Stimulated activated memory B cell treated with anti-CD40 and anti-IgM and Interleukin-4, amounts not matched to agents 10 μg/mL and 1 μg/mL and 100 μg/mL, for 72 hours (primary cell): Measurements from ENCODE around the gene GARIN1A.
"Not testable (repeated sequence)": the region's sequence is repeated elsewhere in the genome, so short reads cannot be mapped to it uniquely, and the experiment has no call there.

Source experiments
- ATAC-seq: fragments of 150-1000 bp; cut with Tn5 transposase; 2 replicates; pipeline ENCODE4 v1.10.0; 2021
- H3K27ac Mint-ChIP-seq: one replicate; pipeline ENCODE4 v1.8.0; 2022; ENCODE audit warnings: mild to moderate bottlenecking, mixed read lengths
- H3K27me3 Mint-ChIP-seq: one replicate; pipeline ENCODE4 v1.8.0; 2022; ENCODE audit warnings: mixed read lengths
- H3K36me3 Mint-ChIP-seq: one replicate; pipeline ENCODE4 v1.8.0; 2022; ENCODE audit warnings: mixed read lengths
- H3K4me1 Mint-ChIP-seq: one replicate; pipeline ENCODE4 v1.8.0; 2022; ENCODE audit warnings: mixed read lengths
- H3K4me3 Mint-ChIP-seq: one replicate; pipeline ENCODE4 v1.8.0; 2022; ENCODE audit warnings: mild to moderate bottlenecking, moderate library complexity, mixed read lengths
- H3K9me3 Mint-ChIP-seq: one replicate; pipeline ENCODE4 v1.8.0; 2022; ENCODE audit warnings: mixed read lengths

The GARIN1A gene

GRCh38 chr7:128666200-128666599, 5.9 kb upstream of the GARIN1A start:
- Mint-ChIP-seq H3K4me1 (no peaks in the 10 kb centered on the region), H3K4me3 (no peak overlapping the region), H3K9me3 (peaks cover 10% of the 10 kb centered on the region), H3K27me3 (no peaks in the 10 kb centered on the region), H3K36me3 (peaks cover 15% of the 10 kb centered on the region), H3K27ac (no peak overlapping the region)
- ATAC-seq = no peak

GRCh38 chr7:128672927-128673517, 930 bp downstream of the GARIN1A start:
- peak; percentile 54 for ATAC-seq
- Mint-ChIP-seq H3K4me1 (peaks cover 10% of the 10 kb centered on the region), H3K36me3 (no peaks in the 10 kb centered on the region), H3K9me3 (no peaks in the 10 kb centered on the region), H3K27me3 (peaks cover 38% of the 10 kb centered on the region), H3K4me3 (no peak overlapping the region), H3K27ac (no peak overlapping the region)

DNA sequence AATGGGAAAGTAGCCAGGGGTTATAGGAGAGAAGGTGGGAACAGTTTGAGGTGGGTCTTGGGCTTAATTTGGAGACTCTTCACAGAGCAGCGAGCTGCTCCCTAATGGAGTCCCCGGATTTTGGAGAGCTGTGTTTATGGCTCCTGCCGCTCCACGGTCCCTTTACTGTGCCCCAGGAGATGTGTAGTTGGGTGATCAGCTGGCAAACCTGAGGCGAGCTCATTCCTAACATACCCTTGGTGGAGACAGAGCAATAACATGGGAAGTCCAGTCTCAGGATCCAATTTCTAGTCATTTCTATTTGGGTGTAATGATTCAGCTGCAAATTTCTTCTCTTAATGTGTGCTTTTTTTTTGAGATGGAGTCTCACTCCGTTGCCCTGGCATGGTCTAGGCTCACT, 1.5 kb downstream of the GARIN1A start:
- H3K36me3 Mint-ChIP-seq = no peaks in the 10 kb centered on the region
- peaks cover 10% of the 10 kb centered on the region for H3K4me1 Mint-ChIP-seq

DNA sequence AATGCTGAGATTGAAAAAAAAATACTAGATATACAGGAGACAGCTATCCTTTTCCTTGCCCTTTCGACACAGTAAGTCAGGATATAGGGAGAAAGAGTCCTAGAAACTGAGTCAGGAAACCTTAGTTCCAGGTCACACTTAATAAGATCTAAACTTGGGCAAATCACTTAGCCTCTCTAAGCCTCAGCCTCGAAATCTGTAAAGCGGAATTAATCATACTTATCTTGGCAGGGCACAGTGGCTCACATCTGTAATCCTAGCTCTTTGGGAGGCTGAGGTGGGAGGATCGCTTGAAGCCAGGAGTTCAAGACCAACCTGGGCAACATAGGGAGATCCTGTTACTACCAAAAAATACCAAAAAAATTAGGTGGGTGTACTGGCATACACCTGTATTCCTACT, 4.6 kb downstream of the GARIN1A start:
- Mint-ChIP-seq H3K9me3 (no peaks in the 10 kb centered on the region), H3K4me1 (peaks cover 15% of the 10 kb centered on the region), H3K27me3 (peaks cover 38% of the 10 kb centered on the region), H3K36me3 (no peaks in the 10 kb centered on the region), H3K27ac (no peak overlapping the region), H3K4me3 (no peak overlapping the region)
- no peak for ATAC-seq

More for the DNA sequence above, 1.5 kb downstream of the GARIN1A start:
- H3K27ac Mint-ChIP-seq = no peak overlapping the region
- no peaks in the 10 kb centered on the region for H3K9me3 Mint-ChIP-seq
- ATAC-seq = no peak
- H3K4me3 Mint-ChIP-seq = no peak overlapping the region
- H3K27me3 Mint-ChIP-seq = peaks cover 38% of the 10 kb centered on the region

DNA sequence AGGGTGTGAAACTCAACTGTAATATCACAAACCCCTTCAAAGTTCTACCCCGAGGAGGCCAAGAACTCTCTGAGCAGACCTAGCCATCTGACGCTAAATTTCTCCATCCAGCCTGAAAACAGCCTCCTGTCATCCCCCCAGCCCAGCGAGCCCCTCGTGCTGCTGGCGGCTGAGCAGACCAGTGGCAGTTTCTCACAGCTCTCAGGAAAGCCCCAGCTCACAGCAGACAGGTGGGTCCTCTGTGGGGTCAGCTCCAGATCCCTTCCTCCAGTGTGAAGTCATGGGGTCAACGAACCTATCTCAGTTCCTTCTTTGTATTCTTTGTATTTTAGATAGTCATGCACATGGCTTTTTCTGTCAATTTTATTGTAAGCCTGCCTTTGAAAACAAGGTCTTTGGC, 7.8 kb downstream of the GARIN1A start:
- Mint-ChIP-seq H3K36me3 (no peaks in the 10 kb centered on the region), H3K27ac (no peak overlapping the region), H3K4me1 (peaks cover 5% of the 10 kb centered on the region), H3K27me3 (peaks cover 18% of the 10 kb centered on the region), H3K9me3 (no peaks in the 10 kb centered on the region), H3K4me3 (no peak overlapping the region)
- no peak for ATAC-seq

GRCh38 chr7:128681794-128682537, 9.9 kb downstream of the GARIN1A start:
- H3K4me3 Mint-ChIP-seq = no peak overlapping the region
- no peaks in the 10 kb centered on the region for H3K9me3 Mint-ChIP-seq
- no peaks in the 10 kb centered on the region for H3K36me3 Mint-ChIP-seq
- H3K4me1 Mint-ChIP-seq = peaks cover 5% of the 10 kb centered on the region
- H3K27me3 Mint-ChIP-seq = no peaks in the 10 kb centered on the region
- no peak overlapping the region for H3K27ac Mint-ChIP-seq
- no peak for ATAC-seq

DNA sequence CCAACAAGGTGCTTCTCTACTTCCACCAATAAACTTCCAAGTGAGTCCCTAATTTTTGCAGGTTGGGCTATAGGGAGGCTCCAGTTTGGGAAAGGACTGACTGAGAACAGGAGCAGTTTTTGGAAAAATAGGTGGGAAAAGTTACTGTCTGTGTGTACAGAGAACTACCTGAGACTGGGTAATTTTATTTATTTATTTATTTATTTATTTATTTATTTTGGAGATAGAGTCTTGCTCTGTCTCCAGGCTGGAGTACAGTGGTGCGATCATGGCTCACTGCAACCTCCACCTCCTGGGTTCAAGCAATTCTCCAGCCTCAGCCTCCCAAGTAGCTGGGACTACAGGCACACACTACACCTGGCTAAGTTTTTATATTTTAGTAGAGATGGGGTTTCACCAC, 11.2 kb downstream of the GARIN1A start:
- not testable (repeated sequence) for ATAC-seq, H3K4me3 Mint-ChIP-seq, H3K27ac Mint-ChIP-seq, H3K36me3 Mint-ChIP-seq, H3K4me1 Mint-ChIP-seq, H3K9me3 Mint-ChIP-seq, H3K27me3 Mint-ChIP-seq

- H3K4me1 Mint-ChIP-seq, H3K27ac Mint-ChIP-seq, H3K4me3 Mint-ChIP-seq, ATAC-seq, H3K27me3 Mint-ChIP-seq, H3K36me3 Mint-ChIP-seq, H3K9me3 Mint-ChIP-seq: not testable (repeated sequence)
These were observed 11.6 kb downstream of the GARIN1A start for GRCh38 chr7:128683738-128684137.

- Mint-ChIP-seq H3K27ac (no peak overlapping the region), H3K9me3 (no peaks in the 10 kb centered on the region), H3K36me3 (no peaks in the 10 kb centered on the region), H3K4me1 (no peaks in the 10 kb centered on the region), H3K4me3 (no peak overlapping the region), H3K27me3 (no peaks in the 10 kb centered on the region)
- ATAC-seq = no peak
These were observed 15.0 kb downstream of the GARIN1A start for GRCh38 chr7:128687131-128687530.

- Mint-ChIP-seq H3K4me1 (no peaks in the 10 kb centered on the region), H3K9me3 (no peaks in the 10 kb centered on the region), H3K4me3 (no peak overlapping the region), H3K27me3 (no peaks in the 10 kb centered on the region), H3K27ac (no peak overlapping the region), H3K36me3 (no peaks in the 10 kb centered on the region)
- ATAC-seq = no peak
These were observed 16.4 kb downstream of the GARIN1A start for GRCh38 chr7:128688492-128688891.

DNA sequence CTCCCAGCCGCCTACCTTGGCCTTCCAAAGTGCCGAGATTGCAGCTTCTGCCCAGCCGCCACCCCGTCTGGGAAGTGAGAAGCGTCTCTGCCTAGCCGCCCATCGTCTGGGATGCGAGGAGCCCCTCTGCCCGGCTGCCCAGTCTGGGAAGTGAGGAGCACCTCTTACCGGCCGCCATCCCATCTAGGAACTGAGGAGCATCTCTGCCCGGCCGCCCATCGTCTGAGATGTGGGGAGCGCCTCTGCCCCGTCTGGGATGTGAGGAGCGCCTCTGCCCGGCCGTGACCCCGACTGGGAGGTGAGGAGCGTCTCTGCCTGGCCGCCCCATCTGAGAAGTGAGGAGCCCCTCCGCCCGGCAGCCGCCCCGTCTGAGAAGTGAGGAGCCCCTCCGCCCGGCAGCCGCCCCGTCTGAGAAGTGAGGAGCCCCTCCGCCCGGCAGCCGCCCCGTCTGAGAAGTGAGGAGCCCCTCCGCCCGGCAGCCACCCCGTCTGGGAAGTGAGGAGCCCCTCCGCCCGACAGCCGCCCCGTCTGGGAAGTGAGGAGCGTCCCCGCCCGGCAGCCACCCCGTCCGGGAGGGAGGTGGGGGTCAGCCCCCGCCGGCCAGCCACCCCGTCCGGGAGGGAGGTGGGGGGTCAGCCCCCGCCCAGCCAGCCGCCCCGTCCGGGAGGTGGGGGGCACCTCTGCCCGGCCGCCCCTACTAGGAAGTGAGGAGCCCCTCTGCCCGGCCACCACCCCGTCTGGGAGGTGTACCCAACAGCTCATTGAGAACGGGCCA, 17.3 kb downstream of the GARIN1A start:
- not testable (repeated sequence) for H3K4me1 Mint-ChIP-seq, H3K27me3 Mint-ChIP-seq, H3K27ac Mint-ChIP-seq, H3K36me3 Mint-ChIP-seq, H3K9me3 Mint-ChIP-seq, H3K4me3 Mint-ChIP-seq, ATAC-seq

- Mint-ChIP-seq H3K27me3 (peaks cover 4% of the 10 kb centered on the region), H3K27ac (no peak overlapping the region), H3K36me3 (no peaks in the 10 kb centered on the region), H3K9me3 (no peaks in the 10 kb centered on the region), H3K4me3 (no peak overlapping the region), H3K4me1 (no peaks in the 10 kb centered on the region)
- no peak for ATAC-seq
These were observed 19.1 kb downstream of the GARIN1A start for GRCh38 chr7:128691227-128691626.

- Mint-ChIP-seq H3K4me3 (no peak overlapping the region), H3K27ac (no peak overlapping the region), H3K9me3 (no peaks in the 10 kb centered on the region), H3K27me3 (peaks cover 20% of the 10 kb centered on the region), H3K4me1 (peaks cover 7% of the 10 kb centered on the region), H3K36me3 (no peaks in the 10 kb centered on the region)
- ATAC-seq = no peak
These were observed 20.7 kb downstream of the GARIN1A start for GRCh38 chr7:128692623-128693270.

DNA sequence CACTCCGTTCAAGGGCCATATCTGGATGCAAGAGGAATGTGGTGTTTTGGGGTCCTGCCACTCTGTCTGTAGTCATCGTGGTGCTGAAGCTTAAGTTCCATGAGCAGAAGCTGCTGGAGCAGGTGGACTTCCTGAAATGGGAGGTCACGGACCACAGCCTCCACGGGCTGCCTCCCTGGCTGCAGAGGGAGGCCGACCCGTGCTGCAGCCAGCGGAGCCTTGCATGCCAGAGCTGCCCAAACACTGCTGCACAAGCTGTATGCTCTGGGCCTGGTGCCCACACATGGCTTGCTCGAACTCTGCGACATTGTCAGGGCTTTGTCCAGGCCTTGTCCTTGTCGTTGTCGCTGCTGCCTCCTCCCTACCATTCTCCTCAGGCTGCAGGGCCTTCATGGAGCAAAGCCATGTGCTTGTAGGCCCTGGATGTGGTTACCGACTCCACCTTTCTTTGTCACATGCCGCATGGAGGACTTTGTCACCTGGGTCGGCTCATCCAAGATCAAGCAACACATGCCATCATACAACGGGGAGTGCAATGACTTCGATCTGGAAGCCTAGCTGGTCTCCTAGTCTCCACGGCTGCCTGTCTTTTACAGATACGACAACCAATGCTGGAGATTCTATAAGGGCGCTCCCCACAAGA, 21.4 kb downstream of the GARIN1A start:
- Mint-ChIP-seq H3K36me3 (no peaks in the 10 kb centered on the region), H3K4me1 (peaks cover 15% of the 10 kb centered on the region), H3K4me3 (no peak overlapping the region), H3K27me3 (peaks cover 27% of the 10 kb centered on the region), H3K9me3 (no peaks in the 10 kb centered on the region), H3K27ac (no peak overlapping the region)
- ATAC-seq = no peak

DNA sequence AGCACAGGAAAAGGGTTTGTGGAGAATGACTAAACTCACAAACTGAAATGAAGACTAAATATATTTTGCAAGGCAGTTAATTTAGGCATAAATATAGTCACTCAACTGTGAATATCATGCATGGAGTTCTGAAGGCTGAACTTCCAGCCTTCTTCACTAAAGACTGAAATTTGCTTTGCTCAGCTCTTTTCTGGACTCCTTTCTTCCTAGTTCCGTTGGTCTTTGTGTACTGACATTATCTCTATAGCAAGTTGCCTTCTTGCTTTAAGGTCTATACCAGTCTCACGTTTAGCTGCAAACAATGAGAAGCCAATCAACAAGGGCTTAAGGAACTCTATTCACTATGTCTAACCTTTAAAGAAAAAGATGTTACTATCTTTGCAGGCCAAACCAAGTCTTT, 22.6 kb downstream of the GARIN1A start:
- H3K27ac Mint-ChIP-seq = no peak overlapping the region
- peaks cover 16% of the 10 kb centered on the region for H3K4me1 Mint-ChIP-seq
- no peak overlapping the region for H3K4me3 Mint-ChIP-seq
- H3K36me3 Mint-ChIP-seq = no peaks in the 10 kb centered on the region
- H3K9me3 Mint-ChIP-seq = no peaks in the 10 kb centered on the region
- H3K27me3 Mint-ChIP-seq = peaks cover 36% of the 10 kb centered on the region
- no peak for ATAC-seq
